NB4 (cell line): ENCODE data around the gene AK8.

Experiments used
- DNase-seq: peaks from one replicate; pipeline ENCODE4 v3.0.0; 2010; ENCODE audit warnings: low read depth
- H3K4me3 ChIP-seq: one replicate; pipeline ENCODE4 v1.5.1; 2011; ENCODE audit warnings: mild to moderate bottlenecking, low read depth, low read length, moderate library complexity
- CTCF ChIP-seq: IDR thresholded peaks from one replicate; pipeline ENCODE4 v1.5.1; 2012; ENCODE audit warnings: low read depth, low read length
- MAX ChIP-seq: IDR thresholded peaks from 2 replicates; pipeline ENCODE4 v1.6.1; 2011; ENCODE audit warnings: low read depth, low read length
- MYC ChIP-seq: IDR thresholded peaks from 2 replicates; pipeline ENCODE4 v1.6.1; 2011; ENCODE audit warnings: low read depth, low read length
- POLR2A ChIP-seq: IDR thresholded peaks from 2 replicates; pipeline ENCODE4 v1.6.1; 2011; ENCODE audit warnings: mild to moderate bottlenecking; ENCODE audit not compliant: insufficient read length; ENCODE audit errors: extremely low read depth

AK8 gene

GRCh38 chr9:132798817-132799790 lies 79.0 kb downstream of the AK8 start:
- no peak overlapping the region for H3K4me3 ChIP-seq
- TF ChIP-seq CTCF: no peak
- no peak for TF ChIP-seq MAX
- TF ChIP-seq MYC: no peak
- TF ChIP-seq POLR2A: no peak
- DNase-seq: peak; percentile 48

- no peak for DNase-seq
- H3K4me3 ChIP-seq: no peak overlapping the region
- TF ChIP-seq POLR2A: no peak
- no peak for TF ChIP-seq MYC
- TF ChIP-seq CTCF: no peak
- TF ChIP-seq MAX: no peak
These were observed 80.0 kb downstream of the AK8 start for GRCh38 chr9:132797861-132798659.

- no peak overlapping the region for H3K4me3 ChIP-seq
- TF ChIP-seq POLR2A (no peak), CTCF (no peak), MAX (no peak), MYC (no peak)
- no peak for DNase-seq
These were observed 82.4 kb downstream of the AK8 start for GRCh38 chr9:132795511-132796303.

GRCh38 chr9:132794730-132795380 lies 83.2 kb downstream of the AK8 start:
- no peak for DNase-seq
- TF ChIP-seq CTCF (no peak), POLR2A (no peak), MAX (no peak), MYC (no peak)
- no peak overlapping the region for H3K4me3 ChIP-seq
